Gastroesophageal sphincter (tissue), 3 donors: ENCODE results near the gene RASSF5.

Source experiments
- CTCF ChIP-seq, 4 experiments: fragments of 200-600 bp in 2 of 4; fragments of 450-650 bp in 2 of 4; sonication (generic) in 1 of 4; IDR thresholded peaks; one replicate each; pipeline ENCODE4 v1.5.1; 2017 to 2019; ENCODE audit warnings: antibody characterized with exemption in 4 of 4, mild to moderate bottlenecking in 2 of 4, moderate library complexity in 2 of 4
- EP300 ChIP-seq: sonication (generic); formaldehyde crosslinking; IDR thresholded peaks from one replicate; pipeline ENCODE4 v1.6.1; 2017; ENCODE audit warnings: antibody characterized with exemption, mild to moderate bottlenecking
- POLR2A ChIP-seq, 2 donors: fragments of 450-650 bp; IDR thresholded peaks; one replicate each; pipeline ENCODE4 v1.6.1; 2017; ENCODE audit warnings: antibody characterized with exemption in 2 of 2, mild to moderate bottlenecking in 2 of 2, moderate library complexity in 1 of 2

GRCh38 chr1:206493279-206493678, 14.1 kb upstream of the RASSF5 start:
- TF ChIP-seq CTCF (IDR thresholded peaks at IDR 0.05) (no peak), EP300 (no peak), POLR2A (IDR thresholded peaks at IDR 0.05) (no peak)
